RWPE2 (cell line): ENCODE data around the gene UBE2O.

Experiments used
- ATAC-seq: fragments of 200-7000 bp; cut with Tn5 transposase; 3 replicates; pipeline ENCODE4 v1.9.1; 2021; ENCODE audit warnings: low read depth
- DNase-seq: peaks from one replicate; pipeline ENCODE4 v3.0.0-alpha.2; 2020; ENCODE audit warnings: low spot score
- H3K27ac ChIP-seq: fragments of 450-650 bp; 2 replicates; pipeline ENCODE4 v1.5.1; 2017; ENCODE audit warnings: mild to moderate bottlenecking; ENCODE audit not compliant: poor library complexity, severe bottlenecking
- H3K27me3 ChIP-seq: fragments of 250-450 bp; sonication (Bioruptor Pico); 2 replicates; pipeline ENCODE4 v1.5.1; 2021; ENCODE audit warnings: mild to moderate bottlenecking, moderate library complexity; ENCODE audit not compliant: insufficient read depth, poor library complexity, severe bottlenecking
- H3K36me3 ChIP-seq: fragments of 250-450 bp; sonication (Bioruptor Pico); 2 replicates; pipeline ENCODE4 v1.5.1; 2020; ENCODE audit warnings: low read depth, mild to moderate bottlenecking, moderate library complexity
- H3K4me1 ChIP-seq: fragments of 250-450 bp; sonication (Bioruptor Pico); 2 replicates; pipeline ENCODE4 v1.5.1; 2021; ENCODE audit warnings: mild to moderate bottlenecking, moderate library complexity; ENCODE audit not compliant: insufficient read depth, poor library complexity, severe bottlenecking
- H3K4me3 ChIP-seq: fragments of 250-450 bp; sonication (Bioruptor Pico); 2 replicates; pipeline ENCODE4 v1.5.1; 2021; ENCODE audit warnings: mild to moderate bottlenecking, moderate library complexity; ENCODE audit not compliant: severe bottlenecking
- H3K9me3 ChIP-seq: fragments of 250-450 bp; sonication (Bioruptor Pico); 2 replicates; pipeline ENCODE4 v1.5.1; 2021; ENCODE audit warnings: mild to moderate bottlenecking, moderate library complexity; ENCODE audit not compliant: severe bottlenecking
- TF ChIP-seq, protein P1 (sequence below): fragments of 450-650 bp; IDR thresholded peaks from one replicate; pipeline ENCODE4 v1.5.1; 2017; ENCODE audit warnings: mild to moderate bottlenecking, moderate library complexity; ENCODE audit not compliant: poor library complexity, severe bottlenecking

UBE2O gene

DNA sequence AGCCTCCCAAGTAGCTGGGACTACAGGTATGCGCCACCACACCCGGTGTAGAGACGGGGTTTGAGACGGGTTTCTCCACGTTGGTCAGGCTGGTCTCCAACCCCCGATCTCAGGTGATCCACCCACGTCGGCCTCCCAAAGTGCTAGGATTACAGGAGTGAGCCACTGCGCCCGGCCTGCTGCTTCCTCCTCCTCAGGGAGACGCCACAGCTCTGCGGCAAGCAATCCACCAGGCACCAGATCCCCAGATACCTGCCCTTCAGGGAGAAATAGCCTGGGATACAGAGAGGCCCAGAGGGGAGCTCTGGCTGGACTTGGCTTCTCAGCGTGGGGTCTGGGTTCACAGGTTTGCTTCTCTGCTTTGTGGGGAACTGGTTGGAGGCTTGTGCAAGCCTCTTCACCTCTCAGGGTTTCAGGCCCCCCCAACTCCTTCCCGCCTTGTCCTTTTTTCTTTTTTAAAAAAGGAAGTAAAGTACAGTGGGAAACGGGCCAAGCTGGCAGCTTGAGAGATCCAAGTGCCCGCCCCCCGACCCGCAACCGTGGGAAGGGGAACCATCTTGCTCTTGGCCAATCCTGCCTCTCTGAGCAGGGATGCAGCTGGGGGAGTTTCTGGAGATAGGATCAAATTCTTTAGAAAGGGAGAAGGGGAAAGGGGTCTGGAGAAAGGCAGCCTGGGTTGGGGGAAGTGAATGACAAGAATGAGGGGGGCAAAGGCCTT, 71.2 kb downstream of the UBE2O start:
- H3K4me3 ChIP-seq, result no peak overlapping the region
- peak overlapping the region; percentile 84 for H3K27ac ChIP-seq
- H3K9me3 ChIP-seq, result no peaks in the 10 kb centered on the region
- peak; percentile 63 for DNase-seq
- no peaks in the 10 kb centered on the region for H3K27me3 ChIP-seq
- H3K36me3 ChIP-seq, result peaks cover 5% of the 10 kb centered on the region
- TF ChIP-seq, protein P1, sequence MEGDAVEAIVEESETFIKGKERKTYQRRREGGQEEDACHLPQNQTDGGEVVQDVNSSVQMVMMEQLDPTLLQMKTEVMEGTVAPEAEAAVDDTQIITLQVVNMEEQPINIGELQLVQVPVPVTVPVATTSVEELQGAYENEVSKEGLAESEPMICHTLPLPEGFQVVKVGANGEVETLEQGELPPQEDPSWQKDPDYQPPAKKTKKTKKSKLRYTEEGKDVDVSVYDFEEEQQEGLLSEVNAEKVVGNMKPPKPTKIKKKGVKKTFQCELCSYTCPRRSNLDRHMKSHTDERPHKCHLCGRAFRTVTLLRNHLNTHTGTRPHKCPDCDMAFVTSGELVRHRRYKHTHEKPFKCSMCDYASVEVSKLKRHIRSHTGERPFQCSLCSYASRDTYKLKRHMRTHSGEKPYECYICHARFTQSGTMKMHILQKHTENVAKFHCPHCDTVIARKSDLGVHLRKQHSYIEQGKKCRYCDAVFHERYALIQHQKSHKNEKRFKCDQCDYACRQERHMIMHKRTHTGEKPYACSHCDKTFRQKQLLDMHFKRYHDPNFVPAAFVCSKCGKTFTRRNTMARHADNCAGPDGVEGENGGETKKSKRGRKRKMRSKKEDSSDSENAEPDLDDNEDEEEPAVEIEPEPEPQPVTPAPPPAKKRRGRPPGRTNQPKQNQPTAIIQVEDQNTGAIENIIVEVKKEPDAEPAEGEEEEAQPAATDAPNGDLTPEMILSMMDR, result no peak
- no peak for ATAC-seq
- no peaks in the 10 kb centered on the region for H3K4me1 ChIP-seq

DNA sequence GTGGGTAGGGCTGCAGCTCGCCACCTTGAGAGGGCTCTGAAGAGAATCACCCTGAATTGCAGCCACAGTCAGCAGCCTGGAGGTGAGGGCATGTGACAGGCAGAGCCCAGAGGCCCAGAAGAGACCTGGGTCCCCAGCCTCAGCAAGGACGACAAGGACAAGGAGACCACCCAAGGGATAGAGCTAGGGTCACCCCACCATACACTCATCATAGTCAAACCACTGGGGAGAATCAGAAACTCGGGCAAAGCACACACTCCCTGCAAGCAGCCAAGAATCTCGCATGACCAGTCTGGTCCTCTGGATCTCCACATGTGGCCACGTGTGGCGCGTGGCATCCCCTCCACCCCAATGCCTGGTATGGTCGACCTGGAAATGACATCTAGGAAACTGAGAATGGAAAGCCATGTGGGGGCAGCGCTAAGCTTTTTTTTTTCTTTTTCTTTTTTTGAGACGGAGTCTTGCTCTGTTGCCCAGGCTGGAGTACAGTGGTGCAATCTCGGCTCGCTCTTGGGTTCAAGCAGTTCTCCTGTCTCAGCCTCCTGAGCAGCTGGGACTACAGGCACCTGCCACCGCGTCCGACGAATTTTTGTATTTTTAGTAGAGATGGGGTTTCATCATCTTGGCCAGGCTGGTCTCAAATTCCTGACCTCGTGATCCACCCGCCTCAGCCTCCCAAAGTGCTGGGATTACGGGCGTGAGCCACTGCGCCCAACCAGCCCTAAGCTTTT, 73.1 kb downstream of the UBE2O start:
- no peaks in the 10 kb centered on the region for H3K36me3 ChIP-seq
- H3K4me3 ChIP-seq, result no peak overlapping the region
- ATAC-seq (no peak), DNase-seq (peak; percentile 34)
- H3K27me3 ChIP-seq, result no peaks in the 10 kb centered on the region
- H3K9me3 ChIP-seq, result no peaks in the 10 kb centered on the region
- H3K4me1 ChIP-seq, result no peaks in the 10 kb centered on the region
- TF ChIP-seq, protein P1, result no peak
- H3K27ac ChIP-seq, result no peak overlapping the region

DNA sequence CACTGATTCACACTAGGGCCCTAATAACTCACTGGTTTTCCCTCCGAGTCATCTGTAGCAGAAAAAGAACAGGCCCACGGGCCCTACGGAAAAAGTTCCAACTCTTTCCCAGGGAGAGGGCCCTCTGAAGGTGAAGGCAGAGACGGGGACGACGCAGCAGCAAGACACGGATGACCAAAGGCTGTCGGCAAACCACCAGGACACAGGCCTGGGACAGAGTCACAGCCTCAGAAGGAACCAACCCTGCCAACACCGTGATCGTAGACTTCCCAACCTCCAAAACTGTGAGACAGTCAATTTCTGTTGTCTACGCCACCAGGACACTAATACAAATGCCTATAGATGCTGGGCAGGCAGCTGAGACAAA, 73.7 kb downstream of the UBE2O start:
- H3K9me3 ChIP-seq, result no peaks in the 10 kb centered on the region
- ATAC-seq (no peak), DNase-seq (peak; percentile 31)
- no peaks in the 10 kb centered on the region for H3K4me1 ChIP-seq
- H3K27ac ChIP-seq, result no peak overlapping the region
- H3K36me3 ChIP-seq, result no peaks in the 10 kb centered on the region
- TF ChIP-seq, protein P1, result no peak
- no peaks in the 10 kb centered on the region for H3K27me3 ChIP-seq
- H3K4me3 ChIP-seq, result no peak overlapping the region

DNA sequence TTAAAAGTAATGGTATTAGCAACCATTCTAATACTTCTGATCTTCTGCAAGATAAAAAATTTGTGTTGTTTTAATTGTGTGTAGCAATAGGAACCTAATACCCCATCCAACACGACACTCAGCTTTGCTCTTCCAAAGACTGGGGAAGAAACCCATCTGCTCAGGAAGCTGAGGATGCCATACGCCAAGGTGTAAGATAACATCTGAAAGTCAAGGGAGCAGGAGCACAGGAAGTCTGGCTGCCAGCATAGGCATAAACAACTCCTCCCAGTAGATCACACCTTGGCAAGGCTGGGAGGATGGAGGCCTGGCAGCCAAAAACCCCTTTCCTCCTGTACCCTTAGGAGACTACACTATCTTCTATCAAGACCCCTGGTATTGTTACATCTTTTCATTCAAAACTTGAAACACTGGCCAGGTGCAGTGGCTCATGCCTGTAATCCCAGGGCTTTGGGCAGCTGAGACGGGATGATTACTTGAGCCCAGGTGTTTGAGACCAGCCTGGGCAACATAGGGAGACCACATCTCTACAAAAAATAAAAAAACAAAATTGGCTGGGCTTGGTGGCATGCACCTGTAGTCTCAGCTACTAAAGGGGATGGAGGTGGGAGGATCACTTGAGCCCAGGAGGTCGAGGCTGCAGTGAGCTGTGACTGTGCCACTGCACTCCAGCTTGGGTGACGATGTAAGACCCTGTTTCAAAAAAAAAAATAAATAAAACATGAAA, 74.2 kb downstream of the UBE2O start:
- TF ChIP-seq, protein P1, result no peak
- ATAC-seq, result no peak

More for the DNA sequence above, 74.2 kb downstream of the UBE2O start:
- no peaks in the 10 kb centered on the region for H3K9me3 ChIP-seq
- H3K4me3 ChIP-seq, result no peak overlapping the region
- DNase-seq, result peak; percentile 20
- H3K27ac ChIP-seq, result no peak overlapping the region
- no peaks in the 10 kb centered on the region for H3K4me1 ChIP-seq
- H3K27me3 ChIP-seq, result no peaks in the 10 kb centered on the region
- H3K36me3 ChIP-seq, result no peaks in the 10 kb centered on the region
